ENCODE results near the gene FTSJ1.
"Not testable (repeated sequence)": the region's sequence is repeated elsewhere in the genome, so short reads cannot be mapped to it uniquely, and the experiment has no call there.

Gene FTSJ1

DNA sequence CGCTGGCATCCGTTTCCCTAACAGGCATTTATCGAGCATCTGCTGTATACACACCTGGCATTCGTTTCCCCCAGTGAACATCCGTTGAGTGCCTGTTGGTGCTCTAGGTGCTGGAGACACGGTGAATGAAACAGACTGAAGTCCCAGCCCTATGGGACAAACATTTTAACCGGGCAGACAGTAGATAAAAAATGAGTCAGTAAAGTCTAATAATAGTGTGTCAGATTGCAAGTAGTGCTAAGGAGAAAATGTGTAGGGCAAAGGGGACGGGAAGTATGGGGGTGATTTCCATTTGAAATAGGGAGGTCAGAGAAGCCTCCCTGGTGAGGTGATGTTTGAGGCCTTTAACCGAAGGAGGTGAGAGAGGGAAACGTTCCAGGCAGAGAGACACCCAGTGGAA, 40.3 kb downstream of the FTSJ1 start:
- DNase-seq (ENCODE audit: insufficient read length, low spot score) (no peak), FAIRE-seq (no peak)
- TF ChIP-seq, protein P1, sequence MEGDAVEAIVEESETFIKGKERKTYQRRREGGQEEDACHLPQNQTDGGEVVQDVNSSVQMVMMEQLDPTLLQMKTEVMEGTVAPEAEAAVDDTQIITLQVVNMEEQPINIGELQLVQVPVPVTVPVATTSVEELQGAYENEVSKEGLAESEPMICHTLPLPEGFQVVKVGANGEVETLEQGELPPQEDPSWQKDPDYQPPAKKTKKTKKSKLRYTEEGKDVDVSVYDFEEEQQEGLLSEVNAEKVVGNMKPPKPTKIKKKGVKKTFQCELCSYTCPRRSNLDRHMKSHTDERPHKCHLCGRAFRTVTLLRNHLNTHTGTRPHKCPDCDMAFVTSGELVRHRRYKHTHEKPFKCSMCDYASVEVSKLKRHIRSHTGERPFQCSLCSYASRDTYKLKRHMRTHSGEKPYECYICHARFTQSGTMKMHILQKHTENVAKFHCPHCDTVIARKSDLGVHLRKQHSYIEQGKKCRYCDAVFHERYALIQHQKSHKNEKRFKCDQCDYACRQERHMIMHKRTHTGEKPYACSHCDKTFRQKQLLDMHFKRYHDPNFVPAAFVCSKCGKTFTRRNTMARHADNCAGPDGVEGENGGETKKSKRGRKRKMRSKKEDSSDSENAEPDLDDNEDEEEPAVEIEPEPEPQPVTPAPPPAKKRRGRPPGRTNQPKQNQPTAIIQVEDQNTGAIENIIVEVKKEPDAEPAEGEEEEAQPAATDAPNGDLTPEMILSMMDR (IDR thresholded peaks at IDR 0.05; ENCODE audit: insufficient read depth, missing control alignments): no peak

- DNase-seq (ENCODE audit: insufficient read length, low spot score) (no peak), FAIRE-seq (no peak)
- TF ChIP-seq, protein P1 (IDR thresholded peaks at IDR 0.05; ENCODE audit: insufficient read depth, missing control alignments): no peak
Measured at GRCh38 chrX:48516987-48517386, 41.0 kb downstream of the FTSJ1 start.

DNA sequence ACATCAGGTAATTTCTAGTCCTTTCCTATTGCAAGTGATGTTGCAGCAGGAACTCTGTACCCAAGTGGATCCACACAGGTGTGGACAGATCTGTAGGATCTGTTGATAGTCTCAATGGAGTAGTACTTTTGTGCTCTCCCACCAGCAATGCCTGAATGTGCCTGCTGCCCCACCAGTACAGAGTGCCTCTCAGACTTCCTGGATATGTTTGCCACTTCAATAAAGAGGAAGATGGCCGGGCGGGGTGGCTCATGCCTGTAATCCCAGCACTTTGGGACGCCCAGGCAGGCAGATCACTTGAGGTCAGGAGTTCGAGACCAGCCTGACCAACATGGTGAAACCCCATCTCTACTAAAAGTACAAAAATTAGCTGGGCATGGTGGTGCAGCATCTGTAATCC, 43.5 kb downstream of the FTSJ1 start:
- not testable (repeated sequence) for FAIRE-seq; DNase-seq (ENCODE audit: insufficient read length, low spot score)

DNA sequence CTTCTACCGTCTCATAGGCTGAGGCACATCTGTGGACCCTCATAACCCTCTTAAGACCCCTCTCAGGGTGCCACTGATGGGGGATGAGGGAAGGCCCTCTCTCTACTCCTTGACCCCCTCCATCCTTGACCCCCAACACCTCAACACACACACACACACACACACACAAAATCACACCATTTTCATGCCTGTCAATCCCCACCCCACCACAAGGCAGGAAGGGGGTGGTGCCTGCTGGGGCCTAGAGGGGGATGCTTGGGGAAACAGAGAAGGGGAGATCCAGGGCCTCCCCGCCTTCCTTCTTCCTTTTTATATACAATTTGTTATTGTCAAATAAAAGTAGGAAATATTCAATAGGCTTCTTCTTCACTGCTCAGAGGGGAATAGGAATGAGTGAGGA, 44.5 kb downstream of the FTSJ1 start:
- no peak for FAIRE-seq
- TF ChIP-seq, protein P1 (IDR thresholded peaks at IDR 0.05; ENCODE audit: insufficient read depth, missing control alignments): no peak
- DNase-seq (ENCODE audit: insufficient read length, low spot score): no peak

DNA sequence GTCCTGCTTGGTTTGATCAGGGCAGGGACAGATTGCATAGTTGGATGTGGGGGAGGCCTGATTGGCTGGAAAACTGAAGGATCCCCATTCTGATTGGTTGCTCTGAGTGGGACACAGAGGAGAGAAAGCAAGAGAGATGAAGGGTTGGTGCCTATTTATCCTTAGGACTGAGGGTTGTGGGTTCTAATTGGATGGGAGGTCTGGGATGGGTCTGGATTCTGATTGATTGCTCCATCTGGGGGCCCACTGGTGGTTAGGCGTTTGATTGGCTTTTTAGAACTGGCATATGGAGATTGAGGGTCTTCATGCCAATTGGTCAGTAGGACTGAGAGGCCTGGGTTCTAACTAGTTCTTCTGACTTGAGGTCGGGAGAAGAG, 45.0 kb downstream of the FTSJ1 start:
- DNase-seq (ENCODE audit: insufficient read length, low spot score): no peak
- FAIRE-seq: no peak
- TF ChIP-seq, protein P1 (IDR thresholded peaks at IDR 0.05; ENCODE audit: insufficient read depth, missing control alignments): no peak

DNA sequence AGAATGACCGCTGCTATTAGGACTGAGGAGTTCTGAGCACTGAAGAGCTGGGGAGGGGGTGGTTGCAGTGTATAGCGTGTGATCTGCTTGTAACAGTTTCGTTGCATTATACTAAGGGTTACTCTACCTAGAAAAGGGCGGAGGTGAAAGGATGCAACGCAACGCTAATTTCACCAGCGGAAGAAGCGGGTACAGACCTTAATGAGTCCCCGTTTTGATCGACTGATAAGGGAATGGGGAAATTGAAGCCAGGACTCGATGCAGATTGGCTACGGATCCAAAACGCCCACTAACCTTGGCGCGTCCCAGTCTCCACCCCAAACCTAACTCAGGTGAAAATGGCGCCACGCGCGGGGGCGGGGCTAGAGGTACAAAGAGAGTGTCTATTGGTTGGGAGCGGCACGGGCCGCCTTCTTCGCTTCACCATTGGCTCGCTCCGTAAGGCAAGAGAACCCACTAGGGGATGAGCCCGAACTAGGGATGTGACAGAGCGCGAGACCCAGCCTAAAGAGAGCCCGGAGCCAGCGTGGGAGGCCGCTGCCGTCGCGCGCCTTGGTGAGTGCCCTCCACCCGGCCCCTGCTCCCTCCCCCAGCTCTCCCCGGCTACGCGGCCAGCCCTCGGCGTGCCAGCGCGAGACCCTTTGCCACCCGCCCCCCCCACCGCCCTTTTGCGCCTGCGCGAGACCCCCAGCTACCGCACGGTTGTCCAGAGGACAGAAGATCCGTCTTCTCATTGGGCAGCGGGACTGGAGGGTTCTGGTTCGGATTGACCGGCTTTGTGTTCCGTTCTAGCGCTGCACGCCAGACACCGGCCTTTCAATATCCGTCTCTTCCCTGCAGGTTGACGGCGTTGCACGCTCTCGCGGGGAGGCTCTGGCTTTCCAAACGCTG, 45.6 kb downstream of the FTSJ1 start, which contains the start of gene EBP:
EBP (plus strand) TSS at position 456 of the 891 bp plus-strand sequence. CDS start 1,964 bp downstream, outside the sequence.
- TF ChIP-seq, protein P1 (IDR thresholded peaks at IDR 0.05; ENCODE audit: insufficient read depth, missing control alignments): no peak
- DNase-seq (ENCODE audit: insufficient read length, low spot score): peak; percentile 59
- FAIRE-seq: no peak

DNA sequence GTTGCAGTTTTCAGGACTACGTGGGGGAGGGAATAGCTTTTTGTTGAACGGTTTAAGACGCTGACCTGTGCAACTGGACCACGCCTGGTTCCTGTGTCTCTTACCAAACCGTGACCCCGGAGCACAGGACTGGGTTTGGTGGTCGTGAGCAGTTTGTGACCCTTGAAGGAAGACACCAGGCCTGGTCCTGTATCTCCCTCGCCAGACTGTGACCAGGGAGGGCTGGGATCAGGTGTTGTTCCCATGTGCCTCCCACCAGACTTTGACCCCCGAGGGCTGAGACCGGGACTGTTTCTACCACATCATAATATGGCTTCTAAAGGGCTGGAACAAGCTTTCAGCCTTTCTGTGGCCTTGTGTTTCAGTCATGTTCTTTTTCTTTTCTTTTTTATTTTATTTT, 46.3 kb downstream of the FTSJ1 start:
- FAIRE-seq (no peak), DNase-seq (ENCODE audit: insufficient read length, low spot score) (no peak)
- TF ChIP-seq, protein P1 (IDR thresholded peaks at IDR 0.05; ENCODE audit: insufficient read depth, missing control alignments): no peak

All from D721Med (cell line).